Heart right ventricle (tissue), 16 donors: ENCODE measurements around the gene MAFG. TPM values are rescaled to one million over a fixed set of nuclear protein-coding genes. Genes with fewer than 3 reads are reported as not detected.

ENCODE experiments used
- ATAC-seq, 8 donors: fragments of 200-7000 bp; cut with Tn5 transposase; one replicate each; pipeline ENCODE4 v1.9.1; 2020; ENCODE audit warnings: mild to moderate bottlenecking in 8 of 8, moderate library complexity in 8 of 8, moderate number of reproducible peaks in 1 of 8
- DNase-seq, 2 donors: peaks; one replicate each; pipeline ENCODE4 v3.0.0-alpha.2; 2020
- H3K27ac ChIP-seq, 10 donors: fragments of 200-600 bp; sonication (generic) in 2 of 10; one replicate each; pipeline versions ENCODE4 v1.5.0 to v1.8.0; 2020 to 2022; ENCODE audit warnings: mild to moderate bottlenecking in 3 of 10
- H3K27me3 ChIP-seq, 7 donors: fragments of 200-600 bp; one replicate each; pipeline ENCODE4 v1.8.0; 2021 to 2022; ENCODE audit warnings: mild to moderate bottlenecking in 2 of 7
- H3K36me3 ChIP-seq, 9 donors: fragments of 200-600 bp; sonication (generic) in 1 of 9; one replicate each; pipeline versions ENCODE4 v1.5.0 to v1.8.0; 2020 to 2022; ENCODE audit warnings: mild to moderate bottlenecking in 2 of 9
- H3K4me1 ChIP-seq, 9 donors: fragments of 200-600 bp; sonication (generic) in 1 of 9; one replicate each; pipeline versions ENCODE4 v1.5.0 to v1.8.0; 2020 to 2022; ENCODE audit warnings: mild to moderate bottlenecking in 4 of 9
- H3K4me3 ChIP-seq, 10 donors: fragments of 200-600 bp; sonication (generic) in 2 of 10; one replicate each; pipeline versions ENCODE4 v1.5.0 to v1.8.0; 2020 to 2022; ENCODE audit warnings: mild to moderate bottlenecking in 7 of 10, moderate library complexity in 2 of 10
- H3K9me3 ChIP-seq, 11 donors: fragments of 200-600 bp in 10 of 11; sonication (generic) in 2 of 11; one replicate each; pipeline versions ENCODE4 v1.5.0 to v1.8.0; 2013 to 2022; ENCODE audit warnings: mild to moderate bottlenecking in 2 of 11, control low read depth in 1 of 11, moderate library complexity in 1 of 11
- WGBS, 2 donors: extraction: QIAGEN DNeasy Blood & Tissue Kit; methylation state at CpG; one replicate each; pipeline ENCODE4 v1.1.7; 2013; ENCODE audit warnings: inconsistent platforms in 1 of 2; 5-methylcytosine and 5-hydroxymethylcytosine counted together
- intact Hi-C, 10 donors: fragments of 100-400 bp; cut with DNase I; formaldehyde crosslinking; loops; one replicate each; pipeline versions ENCODE4 v1.11.1 to v1.14.2; 2022
- polyA plus RNA-seq, 2 donors: library from polyadenylated mRNA; stranded (reverse); fragments of 200-250 nt; gene quantifications; one replicate each; pipeline ENCODE4 v1.2.3, GENCODE V29; 2013
- total RNA-seq, 10 donors: library from RNA; stranded (reverse); fragmentation: NEBNext Ultra II Directional in 3 of 10; extraction: Animal tissue kit (Norgen Biotek cat#: 25700) in 3 of 10; gene quantifications; one replicate each; pipeline versions ENCODE4 v1.2.1 to v1.2.4, GENCODE V29; 2021 to 2023
- TF ChIP-seq, protein P1 (sequence below), 9 donors: fragments of 200-600 bp; sonication (generic) in 2 of 9; IDR thresholded peaks; one replicate each; pipeline versions ENCODE4 v1.5.0 to v1.8.0; 2021 to 2022; ENCODE audit warnings: antibody characterized with exemption in 9 of 9, mild to moderate bottlenecking in 5 of 9, moderate library complexity in 1 of 9
- donor health status: Arrhythmogenic right ventricular cardiomyopathy.
- donor health status: ischemic (EF 13 %, LVEDD 7.1; RV severe dilation, severe dysfunction).
- donor health status: healthy with polysubstance abuse.
- donor health status: DM: no; HTN: yes; CAD: no.
- donor health status: DM: no; HTN: no; CAD: no.
- donor health status: ischemic (EF 25% LVEDD 6.9; RV normal size, moderate dysfunction).
- donor health status: ischemic (EF 25% LVEDD 5.7; RV mildly dilated, moderate dysfunction).
- donor health status: healthy.
- donor health status: DM: yes; HTN: yes; CAD: no.
- donor health status: Ischemic cardiomyopathy.
- donor health status: ischemic (EF 35%, LVEDD 5.7; RV mildly dilated, moderate dysfunction).
- donor health status: nonischemic (EF 11% LVEDD 7.7; RV severe dilation, severe dysfunction).
- donor health status: DM: yes; HTN: yes; CAD: no.
- donor health status: PGD.
- donor health status: ischemic (EF 29% LVEDD 5.4; RV normal size, mild dysfunction).
- donor health status: nonischemic (EF 23%, LVEDD 6.1; RV moderate dilation, normal function).

The MAFG gene
- total and polyA plus RNA-seq, 12 donors = 10.5 to 30.9 (median 15.7) TPM

GRCh38 chr17:81956607-81957589, 29.4 kb upstream of the MAFG start:
- peaks cover 28 to 58% (median 47%) of the 10 kb centered on the region in 7 donors for H3K27me3 ChIP-seq
- peaks cover 0 to 19% (median 13%) of the 10 kb centered on the region in 9 donors for H3K4me1 ChIP-seq
- no peak overlapping the region for H3K27ac ChIP-seq
- no peak for DNase-seq
- intact Hi-C loops = loop anchor here in 6 of 10 donors (5.0 to 10.0 kb wide), 4 partner anchors 60 to 200 kb away; no protein-coding TSS in a partner anchor
- H3K4me3 ChIP-seq = no peak overlapping the region
- no peak for ATAC-seq
- 77% methylated on average over 45 of the region's 45 CpGs for WGBS, 2 donors
- H3K9me3 ChIP-seq = peaks cover 0 to 3% (median 0%) of the 10 kb centered on the region in 11 donors
- TF ChIP-seq, protein P1, sequence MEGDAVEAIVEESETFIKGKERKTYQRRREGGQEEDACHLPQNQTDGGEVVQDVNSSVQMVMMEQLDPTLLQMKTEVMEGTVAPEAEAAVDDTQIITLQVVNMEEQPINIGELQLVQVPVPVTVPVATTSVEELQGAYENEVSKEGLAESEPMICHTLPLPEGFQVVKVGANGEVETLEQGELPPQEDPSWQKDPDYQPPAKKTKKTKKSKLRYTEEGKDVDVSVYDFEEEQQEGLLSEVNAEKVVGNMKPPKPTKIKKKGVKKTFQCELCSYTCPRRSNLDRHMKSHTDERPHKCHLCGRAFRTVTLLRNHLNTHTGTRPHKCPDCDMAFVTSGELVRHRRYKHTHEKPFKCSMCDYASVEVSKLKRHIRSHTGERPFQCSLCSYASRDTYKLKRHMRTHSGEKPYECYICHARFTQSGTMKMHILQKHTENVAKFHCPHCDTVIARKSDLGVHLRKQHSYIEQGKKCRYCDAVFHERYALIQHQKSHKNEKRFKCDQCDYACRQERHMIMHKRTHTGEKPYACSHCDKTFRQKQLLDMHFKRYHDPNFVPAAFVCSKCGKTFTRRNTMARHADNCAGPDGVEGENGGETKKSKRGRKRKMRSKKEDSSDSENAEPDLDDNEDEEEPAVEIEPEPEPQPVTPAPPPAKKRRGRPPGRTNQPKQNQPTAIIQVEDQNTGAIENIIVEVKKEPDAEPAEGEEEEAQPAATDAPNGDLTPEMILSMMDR (IDR thresholded peaks at IDR 0.05) = no peak
- H3K36me3 ChIP-seq = no peaks in the 10 kb centered on the region

DNA sequence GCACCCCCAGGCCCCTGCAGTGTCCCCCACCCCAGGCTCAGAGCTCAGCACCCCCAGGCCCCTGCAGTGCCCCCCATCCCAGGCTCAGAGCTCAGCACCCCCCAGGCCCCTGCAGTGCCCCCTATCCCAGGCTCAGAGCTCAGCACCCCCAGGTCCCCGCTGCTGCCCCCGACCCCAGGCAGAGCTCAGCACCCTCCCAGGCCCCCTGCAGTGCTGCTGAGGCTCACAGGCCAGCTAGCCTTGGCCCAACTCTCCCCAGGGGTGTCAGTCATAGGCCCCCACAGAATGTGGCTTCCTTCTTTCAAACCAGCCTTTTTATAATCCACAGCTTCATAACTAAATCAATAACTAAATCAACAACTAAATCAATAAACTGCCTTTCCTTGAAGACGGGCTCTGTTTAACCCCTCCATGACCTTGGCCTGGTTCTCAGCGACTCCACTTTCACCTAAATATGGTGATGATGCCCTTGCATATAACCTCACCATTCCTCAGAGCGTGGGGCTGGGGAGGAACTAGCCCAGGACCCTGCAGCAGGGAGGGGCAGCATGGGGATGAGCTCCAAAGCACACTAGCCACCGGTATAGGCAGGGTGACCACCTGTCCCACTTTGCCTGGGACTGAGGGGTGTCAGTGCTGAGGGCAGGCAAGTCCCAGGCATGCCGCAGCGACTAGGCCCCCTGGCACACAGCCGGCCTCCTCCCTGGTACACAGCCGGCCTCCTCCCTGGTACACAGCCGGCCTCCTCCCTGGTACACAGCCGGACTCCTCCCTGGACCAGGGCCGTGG, 28.4 kb upstream of the MAFG start:
- ATAC-seq (no peak), DNase-seq (no peak)
- Histone ChIP-seq H3K9me3 (peaks cover 0 to 3% (median 0%) of the 10 kb centered on the region in 11 donors), H3K4me3 (no peak overlapping the region), H3K27me3 (peaks cover 24 to 49% (median 42%) of the 10 kb centered on the region in 7 donors), H3K27ac (no peak overlapping the region), H3K4me1 (peaks cover 0 to 16% (median 13%) of the 10 kb centered on the region in 9 donors), H3K36me3 (no peaks in the 10 kb centered on the region)
- intact Hi-C loops = loop anchor here in 6 of 10 donors (5.0 to 10.0 kb wide), 4 partner anchors 61 to 201 kb away; no protein-coding TSS in a partner anchor
- WGBS, 2 donors = 83% methylated on average over 13 of the region's 13 CpGs
- TF ChIP-seq, protein P1 (IDR thresholded peaks at IDR 0.05) = no peak

DNA sequence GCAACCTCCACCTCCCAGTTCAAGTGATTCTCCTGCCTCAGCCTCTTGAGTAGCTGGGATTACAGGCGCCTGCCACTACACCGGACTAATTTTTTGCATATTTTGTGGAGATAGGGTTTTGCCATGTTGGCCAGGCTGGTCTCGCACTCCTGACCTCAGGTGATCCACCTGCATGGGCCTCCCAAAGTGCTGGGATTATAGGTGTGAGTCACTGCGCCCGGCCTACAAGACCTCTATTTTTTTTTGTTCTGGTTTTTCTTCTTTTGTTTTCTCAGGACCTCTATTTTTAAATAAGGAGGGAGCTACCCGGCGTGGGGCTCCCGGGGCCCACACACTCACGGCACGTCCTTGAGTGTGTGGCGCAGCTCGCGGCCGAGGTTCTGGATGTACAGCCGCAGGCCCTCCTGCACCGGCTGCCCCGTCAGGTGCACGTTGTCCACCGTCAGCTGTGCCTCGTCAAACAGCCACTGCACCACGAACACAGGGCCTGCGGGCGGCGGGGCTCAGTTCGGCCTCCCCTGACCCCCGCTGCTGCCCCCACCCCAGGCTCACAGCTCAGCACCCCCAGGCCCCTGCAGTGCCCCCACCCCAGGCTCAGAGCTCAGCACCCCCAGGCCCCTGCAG, 27.6 kb upstream of the MAFG start:
- DNase-seq = no peak
- Histone ChIP-seq H3K4me3 (no peak overlapping the region), H3K4me1 (peaks cover 0 to 11% (median 8%) of the 10 kb centered on the region in 9 donors), H3K36me3 (no peaks in the 10 kb centered on the region), H3K27ac (no peak overlapping the region), H3K9me3 (peaks cover 0 to 3% (median 0%) of the 10 kb centered on the region in 11 donors), H3K27me3 (peaks cover 18 to 43% (median 37%) of the 10 kb centered on the region in 7 donors)
- ATAC-seq = no peak
- intact Hi-C loops = loop anchor here in 6 of 10 donors (5.0 to 10.0 kb wide), 4 partner anchors 62 to 202 kb away; no protein-coding TSS in a partner anchor
- TF ChIP-seq, protein P1 (IDR thresholded peaks at IDR 0.05) = no peak
- 90 to 91% methylated on average over 26 of the region's 26 CpGs for WGBS, 2 donors
